SK-N-DZ (cell line): ENCODE data around the gene CD101.

Experiments
- DNase-seq: peaks from one replicate; pipeline ENCODE4 v3.0.0-alpha.2; 2015; ENCODE audit warnings: low spot score

CD101 gene

GRCh38 chr1:116984406-116985160, 17.0 kb upstream of the CD101 start:
- no peak for DNase-seq

- DNase-seq = no peak
Observed at GRCh38 chr1:116986421-116987255, 14.9 kb upstream of the CD101 start.

GRCh38 chr1:116987256-116987555, 14.4 kb upstream of the CD101 start:
- no peak for DNase-seq

GRCh38 chr1:116988248-116988647, 13.3 kb upstream of the CD101 start:
- no peak for DNase-seq

GRCh38 chr1:116988908-116989307, 12.7 kb upstream of the CD101 start:
- no peak for DNase-seq

- no peak for DNase-seq
Observed at GRCh38 chr1:116989835-116990234, 11.7 kb upstream of the CD101 start.

- DNase-seq = no peak
Observed at GRCh38 chr1:116990612-116991151, 10.9 kb upstream of the CD101 start.

GRCh38 chr1:116991171-116991845, 10.3 kb upstream of the CD101 start:
- DNase-seq = no peak

GRCh38 chr1:116991918-116992317, 9.6 kb upstream of the CD101 start:
- DNase-seq = no peak

GRCh38 chr1:116993286-116993685, 8.3 kb upstream of the CD101 start:
- no peak for DNase-seq

GRCh38 chr1:116994411-116994810, 7.1 kb upstream of the CD101 start:
- no peak for DNase-seq

GRCh38 chr1:116997066-116997465, 4.5 kb upstream of the CD101 start:
- no peak for DNase-seq

GRCh38 chr1:116997636-116998035, 3.9 kb upstream of the CD101 start:
- no peak for DNase-seq

- no peak for DNase-seq
Observed at GRCh38 chr1:116999596-116999995, 2.0 kb upstream of the CD101 start.

- DNase-seq = no peak
Observed at GRCh38 chr1:117000142-117000541, 1.4 kb upstream of the CD101 start.

- no peak for DNase-seq
Observed at GRCh38 chr1:117003223-117003875, 1.8 kb downstream of the CD101 start.

GRCh38 chr1:117007719-117008013, 6.1 kb downstream of the CD101 start:
- no peak for DNase-seq

- no peak for DNase-seq
Observed at GRCh38 chr1:117008656-117009055, 7.1 kb downstream of the CD101 start.

GRCh38 chr1:117009132-117009531, 7.6 kb downstream of the CD101 start:
- DNase-seq = no peak

- no peak for DNase-seq
Observed at GRCh38 chr1:117010310-117010969, 8.9 kb downstream of the CD101 start.

- DNase-seq = no peak
Observed at GRCh38 chr1:117011334-117011733, 9.8 kb downstream of the CD101 start.
